SK-N-SH (cell line): Measurements from ENCODE around the gene ARMC6. TPM values are rescaled to one million over a fixed set of nuclear protein-coding genes. Genes with fewer than 3 reads are reported as not detected.
A peak's percentile ranks its signal among the peaks of the same experiment; 100 is the strongest.
"Not testable (repeated sequence)": the region's sequence is repeated elsewhere in the genome, so short reads cannot be mapped to it uniquely, and the experiment has no call there.

Experiments used
- CTCF ChIA-PET: fragments of 300-600, 350-600 bp; formaldehyde crosslinking; extraction: SDS; loops from one replicate; lab custom pipeline; 2021; lab: Yijun Ruan, JAX
- POLR2A ChIA-PET: fragments of 350-600 bp; sonication (Branson Sonifier 250); formaldehyde crosslinking; extraction: SDS; loops from one replicate; lab custom pipeline; 2020; ENCODE audit warnings: antibody characterized with exemption, inconsistent platforms; lab: Yijun Ruan, JAX
- DNase-seq: peaks from one replicate; pipeline ENCODE4 v3.0.0; 2012
- H2AFZ ChIP-seq: fragments of 200-600 bp; sonication (generic); 2 replicates; pipeline ENCODE4 v1.8.1; 2016; ENCODE audit warnings: antibody characterized with exemption, mild to moderate bottlenecking, low read depth
- H3F3A ChIP-seq: fragments of 200-600 bp; sonication (generic); replicated peaks from 2 replicates; pipeline ENCODE3; 2016; ENCODE audit warnings: antibody characterized with exemption, mild to moderate bottlenecking; ENCODE audit not compliant: insufficient read depth
- H3K27ac ChIP-seq, 2 experiments: fragments of 200-500 bp in 1 of 2; fragments of 200-600 bp in 1 of 2; sonication (Bioruptor generic) in 1 of 2; sonication (generic), shearing (Covaris generic) in 1 of 2; 2 replicates each; pipeline versions ENCODE4 v1.5.1 to v1.6.1; 2014 to 2016; ENCODE audit warnings: low read depth in 2 of 2, inconsistent platforms in 1 of 2, low read length in 1 of 2, mild to moderate bottlenecking in 1 of 2, mixed read lengths in 1 of 2
- H3K27me3 ChIP-seq: fragments of 200-600 bp; sonication (generic), shearing (Covaris generic); 2 replicates; pipeline ENCODE4 v1.6.1; 2016; ENCODE audit warnings: mixed run types; ENCODE audit not compliant: insufficient read depth
- H3K36me3 ChIP-seq, 2 experiments: fragments of 200-500 bp in 1 of 2; fragments of 200-600 bp in 1 of 2; sonication (Bioruptor generic) in 1 of 2; sonication (generic) in 1 of 2; replicated peaks in 1 of 2; 2 replicates each; pipeline versions ENCODE3 to v1.5.1; 2014 to 2016; ENCODE audit warnings: low read length in 1 of 2, mild to moderate bottlenecking in 1 of 2; ENCODE audit not compliant: insufficient read depth in 2 of 2, control insufficient read depth in 1 of 2
- H3K4me1 ChIP-seq, 2 experiments: fragments of 200-500 bp in 1 of 2; fragments of 200-600 bp in 1 of 2; sonication (Bioruptor generic) in 1 of 2; sonication (generic), shearing (Covaris generic) in 1 of 2; 2 replicates each; pipeline versions ENCODE4 v1.5.1 to v1.6.1; 2014 to 2016; ENCODE audit warnings: low read depth in 1 of 2, low read length in 1 of 2, mixed run types in 1 of 2; ENCODE audit not compliant: insufficient read depth in 2 of 2, control insufficient read depth in 1 of 2
- H3K4me2 ChIP-seq: fragments of 200-600 bp; sonication (generic), shearing (Covaris generic); 2 replicates; pipeline ENCODE4 v1.6.1; 2017; ENCODE audit warnings: mixed run types
- H3K4me3 ChIP-seq, 2 experiments: fragments of 200-500 bp in 1 of 2; fragments of 200-600 bp in 1 of 2; sonication (Bioruptor generic) in 1 of 2; sonication (generic), shearing (Covaris generic) in 1 of 2; 2 replicates each; pipeline versions ENCODE4 v1.5.1 to v1.8.1; 2014 to 2016; ENCODE audit warnings: low read depth in 2 of 2, inconsistent platforms in 1 of 2, low read length in 1 of 2, mild to moderate bottlenecking in 1 of 2, mixed read lengths in 1 of 2, moderate library complexity in 1 of 2
- H3K79me2 ChIP-seq: fragments of 200-600 bp; sonication (generic); 2 replicates; pipeline ENCODE4 v1.8.1; 2017; ENCODE audit warnings: mild to moderate bottlenecking; ENCODE audit not compliant: insufficient read depth
- H3K9ac ChIP-seq: fragments of 200-600 bp; sonication (generic); 2 replicates; pipeline ENCODE4 v1.6.1; 2017; ENCODE audit warnings: mixed run types
- H3K9me2 ChIP-seq: fragments of 200-600 bp; sonication (generic); 2 replicates; pipeline ENCODE4 v1.6.1; 2017; ENCODE audit warnings: mixed run types
- H3K9me3 ChIP-seq: fragments of 200-600 bp; sonication (generic); 2 replicates; pipeline ENCODE4 v1.6.1; 2017; ENCODE audit warnings: mixed run types, mild to moderate bottlenecking, moderate library complexity
- H4K20me1 ChIP-seq: fragments of 200-600 bp; sonication (generic); 2 replicates; pipeline ENCODE4 v1.6.1; 2017; ENCODE audit warnings: mild to moderate bottlenecking, mixed run types; ENCODE audit not compliant: insufficient read depth
- EP300 ChIP-seq, 2 experiments: IDR thresholded peaks; 2 replicates each; pipeline versions ENCODE4 v1.4.0 to v1.6.1; 2012; ENCODE audit warnings: borderline replicate concordance in 1 of 2, low read depth in 1 of 2, low read length in 1 of 2
- EZH2phosphoT487 ChIP-seq: fragments of 200-600 bp; sonication (generic); IDR thresholded peaks from 2 replicates; pipeline ENCODE4 v1.6.1; 2017; ENCODE audit warnings: low read depth, mixed run types, mild to moderate bottlenecking, antibody characterized with exemption, moderate library complexity, borderline replicate concordance
- FOXJ3 ChIP-seq: sonication (generic); formaldehyde crosslinking; IDR thresholded peaks from 2 replicates; pipeline ENCODE4 v1.5.1; 2020; ENCODE audit warnings: mild to moderate bottlenecking, missing genetic modification reagents
- GABPA ChIP-seq: IDR thresholded peaks from 2 replicates; pipeline ENCODE4 v1.4.0; 2012; ENCODE audit warnings: low read depth, mild to moderate bottlenecking
- JUND ChIP-seq: IDR thresholded peaks from 2 replicates; pipeline ENCODE4 v1.4.0; 2012
- MXI1 ChIP-seq: IDR thresholded peaks from 2 replicates; pipeline ENCODE4 v1.6.1; 2012; ENCODE audit warnings: mild to moderate bottlenecking, low read depth, low read length, improper control_type of control experiment
- NFIC ChIP-seq: IDR thresholded peaks from 2 replicates; pipeline ENCODE4 v1.4.0; 2012; ENCODE audit warnings: borderline replicate concordance
- NRF1 ChIP-seq: IDR thresholded peaks from 2 replicates; pipeline ENCODE4 v1.6.1; 2012; ENCODE audit warnings: low read depth, mild to moderate bottlenecking, low read length
- POLR2AphosphoS5 ChIP-seq: IDR thresholded peaks from 2 replicates; pipeline ENCODE4 v1.6.1; 2012; ENCODE audit warnings: low read depth, low read length
- RAD21 ChIP-seq: IDR thresholded peaks from 2 replicates; pipeline ENCODE4 v1.6.1; 2012; ENCODE audit warnings: mild to moderate bottlenecking, low read length
- RFX5 ChIP-seq: IDR thresholded peaks from 2 replicates; pipeline ENCODE4 v1.6.1; 2012; ENCODE audit warnings: mild to moderate bottlenecking, improper control_type of control experiment, low read length
- TAF1 ChIP-seq: IDR thresholded peaks from 2 replicates; pipeline ENCODE4 v1.6.1; 2012; ENCODE audit warnings: low read depth, mild to moderate bottlenecking, low read length, moderate library complexity, borderline replicate concordance
- YY1 ChIP-seq: IDR thresholded peaks from 2 replicates; pipeline ENCODE4 v1.4.0; 2012; ENCODE audit warnings: low read depth, mild to moderate bottlenecking
- WGBS: methylation state at CpG from one replicate; pipeline ENCODE4 v1.1.6; 2017; ENCODE audit warnings: low lambda C conversion rate; 5-methylcytosine and 5-hydroxymethylcytosine counted together
- polyA plus RNA-seq, 3 experiments: library from polyadenylated mRNA; depleted of rRNA; stranded (reverse); fragments of >200 nt; gene quantifications; 2 replicates each; pipeline ENCODE4 v1.2.3, GENCODE V29; 2012
- TF ChIP-seq, protein P1 (sequence below): IDR thresholded peaks from 2 replicates; pipeline ENCODE4; 2012
- TF ChIP-seq, protein P2 (sequence below): IDR thresholded peaks from 2 replicates; pipeline ENCODE4 v1.4.0; 2012; ENCODE audit warnings: low read depth
- TF ChIP-seq, protein P3 (sequence below): IDR thresholded peaks from 2 replicates; pipeline ENCODE4 v1.4.0; 2012; ENCODE audit warnings: low read depth, borderline replicate concordance
- TF ChIP-seq, protein P4 (sequence below): fragments of 200-600 bp; sonication (generic); IDR thresholded peaks from 2 replicates; pipeline ENCODE4 v1.6.1; 2017; ENCODE audit warnings: antibody characterized with exemption, mild to moderate bottlenecking, moderate library complexity

The ARMC6 gene
- polyA plus RNA-seq, 1 of the 3 experiments (the other 2 are of a cell fraction), result 34.7 TPM

DNA sequence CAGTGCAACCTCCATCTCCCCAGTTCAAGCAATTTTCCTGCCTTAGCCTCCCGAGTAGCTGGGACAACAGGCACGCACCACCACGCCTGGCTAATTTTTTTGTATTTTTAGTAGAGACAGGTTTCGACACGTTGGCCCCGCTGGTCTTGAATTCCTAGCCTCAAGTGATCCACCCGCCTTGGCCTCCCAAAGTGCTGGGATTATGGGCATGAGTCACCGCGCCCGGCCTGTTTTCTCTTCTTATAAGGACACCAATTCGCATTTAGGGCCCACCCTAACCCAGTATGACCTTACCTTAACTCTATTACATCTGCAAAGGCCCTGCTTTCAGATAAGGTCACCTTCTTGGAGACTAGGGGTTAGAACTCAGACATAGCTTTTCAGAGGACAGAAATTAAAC is 69.8 kb downstream of the ARMC6 start (continued):
- no peak for TF ChIP-seq RFX5
- TF ChIP-seq, protein P1, sequence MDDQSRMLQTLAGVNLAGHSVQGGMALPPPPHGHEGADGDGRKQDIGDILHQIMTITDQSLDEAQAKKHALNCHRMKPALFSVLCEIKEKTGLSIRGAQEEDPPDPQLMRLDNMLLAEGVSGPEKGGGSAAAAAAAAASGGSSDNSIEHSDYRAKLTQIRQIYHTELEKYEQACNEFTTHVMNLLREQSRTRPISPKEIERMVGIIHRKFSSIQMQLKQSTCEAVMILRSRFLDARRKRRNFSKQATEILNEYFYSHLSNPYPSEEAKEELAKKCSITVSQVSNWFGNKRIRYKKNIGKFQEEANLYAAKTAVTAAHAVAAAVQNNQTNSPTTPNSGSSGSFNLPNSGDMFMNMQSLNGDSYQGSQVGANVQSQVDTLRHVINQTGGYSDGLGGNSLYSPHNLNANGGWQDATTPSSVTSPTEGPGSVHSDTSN, result no peak

DNA sequence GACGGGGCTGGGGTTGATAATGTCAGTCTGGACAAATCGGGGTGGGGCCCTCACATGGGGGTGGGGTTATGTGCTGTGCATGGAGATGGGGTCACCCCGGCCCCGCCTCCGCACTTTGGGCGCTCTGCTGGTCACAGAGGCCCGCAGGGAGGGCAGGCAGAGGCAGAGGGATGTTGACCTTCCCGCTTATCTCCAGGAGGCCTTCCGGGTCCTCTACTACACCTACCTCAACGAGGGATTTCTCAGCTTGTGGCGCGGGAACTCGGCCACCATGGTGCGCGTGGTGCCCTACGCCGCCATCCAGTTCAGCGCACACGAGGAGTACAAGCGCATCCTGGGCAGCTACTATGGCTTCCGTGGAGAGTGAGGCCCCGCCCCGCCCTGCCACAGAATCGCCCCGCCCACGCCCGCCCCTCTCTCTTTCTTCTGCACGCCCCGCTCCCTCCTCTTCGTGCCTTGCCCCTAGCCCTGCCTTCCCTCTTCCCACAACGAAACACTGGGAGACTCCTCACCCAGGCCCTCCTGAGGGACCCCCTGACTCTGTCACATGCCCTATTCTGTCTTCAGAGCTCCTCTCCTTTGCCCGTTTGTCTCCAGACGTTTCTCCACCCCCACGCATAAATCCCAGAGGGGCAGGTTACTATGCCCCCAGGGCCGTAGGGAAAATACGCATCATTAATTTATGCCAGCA is 72.1 kb downstream of the ARMC6 start:
- Histone ChIP-seq H3K9me2 (no peaks in the 10 kb centered on the region), H3K9ac (no peak overlapping the region), H3K79me2 (no peaks in the 10 kb centered on the region), H3K27ac (no peak overlapping the region), H3K36me3 (no peaks in the 10 kb centered on the region), H4K20me1 (no peaks in the 10 kb centered on the region), H2AFZ (no peak overlapping the region), H3F3A (no peaks in the 10 kb centered on the region), H3K27me3 (no peaks in the 10 kb centered on the region), H3K4me3 (no peak overlapping the region), H3K4me1 (no peaks in the 10 kb centered on the region; a peak in 1 of 4 replicates), H3K9me3 (no peaks in the 10 kb centered on the region), H3K4me2 (no peak overlapping the region)
- ChIA-PET POLR2A (no interaction called here), CTCF (interaction anchor here (0.7 kb wide), 1 partner anchor 10 kb away, joined by 3 read pairs; no protein-coding TSS in a partner anchor)
- DNase-seq, result peak; percentile 56
- TF ChIP-seq EP300 (IDR thresholded peaks at IDR 0.05; ENCODE audit: borderline replicate concordance in 1 of 2, low read depth in 1 of 2, low read length in 1 of 2), result no peak
- TF ChIP-seq, protein P2, sequence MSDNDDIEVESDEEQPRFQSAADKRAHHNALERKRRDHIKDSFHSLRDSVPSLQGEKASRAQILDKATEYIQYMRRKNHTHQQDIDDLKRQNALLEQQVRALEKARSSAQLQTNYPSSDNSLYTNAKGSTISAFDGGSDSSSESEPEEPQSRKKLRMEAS, result no peak
- TF ChIP-seq MXI1, result no peak
- TF ChIP-seq RAD21, result no peak
- 84% methylated on average over 32 of the region's 36 CpGs for WGBS

DNA sequence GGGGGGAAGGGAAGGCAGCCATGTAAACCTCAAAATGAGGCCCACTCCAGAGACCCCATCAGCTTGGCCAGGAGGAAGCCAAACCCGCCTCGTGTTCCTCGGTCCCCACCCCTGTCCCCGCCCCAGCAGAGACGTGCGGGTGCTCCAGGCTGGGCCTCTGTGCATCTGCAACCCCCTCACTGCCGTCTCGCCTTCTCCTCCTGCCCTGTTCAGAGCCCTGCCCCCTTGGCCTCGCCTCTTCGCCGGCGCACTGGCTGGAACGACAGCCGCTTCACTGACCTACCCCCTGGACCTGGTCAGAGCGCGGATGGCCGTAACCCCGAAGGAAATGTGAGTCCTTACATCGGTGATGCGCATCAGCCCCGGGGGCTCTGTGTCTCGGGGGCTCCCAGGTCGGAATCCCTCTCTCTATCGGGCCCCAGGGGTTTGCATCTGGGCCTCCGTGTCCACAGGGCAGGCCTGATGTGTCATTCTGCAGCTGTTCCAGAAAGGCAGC is 72.7 kb downstream of the ARMC6 start:
- H3K4me1 ChIP-seq, result no peaks in the 10 kb centered on the region; a peak in 1 of 4 replicates
- H3F3A ChIP-seq, result no peaks in the 10 kb centered on the region
- 91% methylated on average over 15 of the region's 25 CpGs for WGBS
- ChIA-PET CTCF (interaction anchor here (0.7 kb wide), 1 partner anchor 10 kb away, joined by 3 read pairs; no protein-coding TSS in a partner anchor), POLR2A (no interaction called here)
- H3K9me2 ChIP-seq, result no peaks in the 10 kb centered on the region
- no peaks in the 10 kb centered on the region for H3K27me3 ChIP-seq
- no peak for DNase-seq
- H3K4me2 ChIP-seq, result no peak overlapping the region
- no peaks in the 10 kb centered on the region for H4K20me1 ChIP-seq
- H3K4me3 ChIP-seq, result no peak overlapping the region
- TF ChIP-seq NRF1, result no peak
- no peak for TF ChIP-seq YY1
- TF ChIP-seq TAF1, result no peak
- no peak for TF ChIP-seq EP300 (IDR thresholded peaks at IDR 0.05; ENCODE audit: borderline replicate concordance in 1 of 2, low read depth in 1 of 2, low read length in 1 of 2)
- TF ChIP-seq, protein P3, sequence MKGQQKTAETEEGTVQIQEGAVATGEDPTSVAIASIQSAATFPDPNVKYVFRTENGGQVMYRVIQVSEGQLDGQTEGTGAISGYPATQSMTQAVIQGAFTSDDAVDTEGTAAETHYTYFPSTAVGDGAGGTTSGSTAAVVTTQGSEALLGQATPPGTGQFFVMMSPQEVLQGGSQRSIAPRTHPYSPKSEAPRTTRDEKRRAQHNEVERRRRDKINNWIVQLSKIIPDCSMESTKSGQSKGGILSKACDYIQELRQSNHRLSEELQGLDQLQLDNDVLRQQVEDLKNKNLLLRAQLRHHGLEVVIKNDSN, result no peak
- TF ChIP-seq MXI1, result no peak
- TF ChIP-seq EZH2phosphoT487, result no peak
- TF ChIP-seq NFIC, result no peak
- TF ChIP-seq POLR2AphosphoS5, result no peak
- TF ChIP-seq, protein P4, sequence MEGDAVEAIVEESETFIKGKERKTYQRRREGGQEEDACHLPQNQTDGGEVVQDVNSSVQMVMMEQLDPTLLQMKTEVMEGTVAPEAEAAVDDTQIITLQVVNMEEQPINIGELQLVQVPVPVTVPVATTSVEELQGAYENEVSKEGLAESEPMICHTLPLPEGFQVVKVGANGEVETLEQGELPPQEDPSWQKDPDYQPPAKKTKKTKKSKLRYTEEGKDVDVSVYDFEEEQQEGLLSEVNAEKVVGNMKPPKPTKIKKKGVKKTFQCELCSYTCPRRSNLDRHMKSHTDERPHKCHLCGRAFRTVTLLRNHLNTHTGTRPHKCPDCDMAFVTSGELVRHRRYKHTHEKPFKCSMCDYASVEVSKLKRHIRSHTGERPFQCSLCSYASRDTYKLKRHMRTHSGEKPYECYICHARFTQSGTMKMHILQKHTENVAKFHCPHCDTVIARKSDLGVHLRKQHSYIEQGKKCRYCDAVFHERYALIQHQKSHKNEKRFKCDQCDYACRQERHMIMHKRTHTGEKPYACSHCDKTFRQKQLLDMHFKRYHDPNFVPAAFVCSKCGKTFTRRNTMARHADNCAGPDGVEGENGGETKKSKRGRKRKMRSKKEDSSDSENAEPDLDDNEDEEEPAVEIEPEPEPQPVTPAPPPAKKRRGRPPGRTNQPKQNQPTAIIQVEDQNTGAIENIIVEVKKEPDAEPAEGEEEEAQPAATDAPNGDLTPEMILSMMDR, result no peak
- no peak for TF ChIP-seq FOXJ3 (CRISPR knock-in tag)
- no peak for TF ChIP-seq RFX5
- TF ChIP-seq GABPA, result no peak
- TF ChIP-seq JUND, result no peak
- H3K79me2 ChIP-seq, result no peaks in the 10 kb centered on the region
- H2AFZ ChIP-seq, result no peak overlapping the region
- no peak overlapping the region for H3K9ac ChIP-seq
- H3K9me3 ChIP-seq, result no peaks in the 10 kb centered on the region
- H3K36me3 ChIP-seq, result no peaks in the 10 kb centered on the region
- H3K27ac ChIP-seq, result no peak overlapping the region

DNA sequence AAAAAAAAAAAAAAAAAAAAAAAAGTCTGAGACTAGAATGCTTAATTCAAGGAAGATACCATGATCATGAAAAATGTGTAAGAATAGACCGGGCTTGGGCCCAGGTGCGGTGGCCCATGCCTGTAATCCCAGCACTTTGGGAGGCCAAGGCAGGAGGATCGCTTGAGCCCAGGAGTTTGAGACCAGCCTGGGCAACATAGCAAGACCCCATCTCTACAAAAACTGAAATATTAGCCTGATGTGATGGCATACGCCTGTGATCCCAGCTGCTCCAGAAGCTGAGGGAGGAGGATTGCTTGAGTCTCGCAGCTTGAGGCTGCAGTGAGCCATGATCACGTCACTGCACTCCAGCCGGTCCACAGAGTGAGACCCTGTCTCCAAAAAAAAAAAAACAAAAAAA is 73.5 kb downstream of the ARMC6 start:
- H3K9me3 ChIP-seq, H3F3A ChIP-seq, H3K9ac ChIP-seq, H3K27ac ChIP-seq, H3K4me1 ChIP-seq, H3K4me3 ChIP-seq, H3K36me3 ChIP-seq, H3K9me2 ChIP-seq, H4K20me1 ChIP-seq, H2AFZ ChIP-seq, H3K27me3 ChIP-seq, H3K4me2 ChIP-seq, POLR2A ChIA-PET, DNase-seq, H3K79me2 ChIP-seq: not testable (repeated sequence)
- 90% methylated on average over 7 of the region's 7 CpGs for WGBS
- CTCF ChIA-PET, result interaction anchor here (0.9 kb wide), 1 partner anchor 426 kb away, joined by 3 read pairs; no protein-coding TSS in a partner anchor
